ENCODE measurements around the gene SLC16A3. TPM values are rescaled to one million over a fixed set of nuclear protein-coding genes. Genes with fewer than 3 reads are reported as not detected.

The SLC16A3 gene
- total and polyA plus RNA-seq, 2 of the 8 experiments (the other 6 are each of a cell fraction or from before 2014, with no cell fraction given) = 3.8 to 8.7 TPM

DNA sequence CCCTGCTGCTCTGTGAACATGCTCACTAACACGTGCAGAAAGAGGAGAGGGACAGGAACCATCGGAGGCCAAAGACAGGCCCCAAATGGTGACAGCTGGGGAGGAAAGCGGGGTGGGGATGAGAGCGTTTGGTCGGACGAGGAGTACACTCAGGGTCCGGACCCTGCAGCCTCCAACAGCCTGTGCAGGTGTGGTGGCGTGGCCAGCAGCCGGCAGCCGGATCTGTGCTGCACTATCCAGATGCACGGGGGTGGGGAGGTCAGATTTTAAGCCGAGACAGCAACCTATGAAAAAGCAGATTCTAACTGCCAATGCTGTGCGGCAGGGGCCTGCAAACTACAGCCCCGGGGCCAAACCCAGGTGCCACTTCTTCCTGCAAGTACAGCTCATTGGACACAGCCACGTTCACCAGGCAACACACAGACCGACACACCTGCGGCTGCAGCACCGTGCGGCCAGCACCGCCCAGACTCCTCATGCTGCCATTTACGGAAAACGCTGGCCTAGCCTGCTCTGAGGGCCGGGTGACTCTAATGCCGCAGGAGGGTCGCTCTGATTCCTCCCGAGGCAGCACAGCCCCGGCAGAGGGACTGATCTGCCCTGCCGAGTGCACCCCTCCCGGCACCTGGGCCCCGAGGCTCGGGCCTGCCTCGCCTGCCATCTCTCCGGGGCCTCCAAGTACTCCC is 21.2 kb downstream of the SLC16A3 start (continued):
- TF ChIP-seq CHD7 (IDR thresholded peaks at IDR 0.05; ENCODE audit: insufficient replicate concordance, low read length) (no peak), SP4 (IDR thresholded peaks at IDR 0.05; ENCODE audit: low read length) (no peak), NANOG (IDR thresholded peaks at IDR 0.05; ENCODE audit: insufficient read depth, low read depth, low read length, poor library complexity, severe bottlenecking) (no peak), SUZ12 (IDR thresholded peaks at IDR 0.05; ENCODE audit: low read length) (no peak), USF2 (IDR thresholded peaks at IDR 0.05; ENCODE audit: low read length) (no peak), RBBP5 (IDR thresholded peaks at IDR 0.05; ENCODE audit: borderline replicate concordance, low read depth, low read length) (no peak), SIX5 (IDR thresholded peaks at IDR 0.05; ENCODE audit: low read depth, low read length) (no peak)

Data from H1 (cell line).